ENCODE data around the gene CHST3. TPM values are rescaled to one million over a fixed set of nuclear protein-coding genes. Genes with fewer than 3 reads are reported as not detected.

Gene CHST3
- total RNA-seq, 1 donor from 2014 or later = 25.8 TPM

DNA sequence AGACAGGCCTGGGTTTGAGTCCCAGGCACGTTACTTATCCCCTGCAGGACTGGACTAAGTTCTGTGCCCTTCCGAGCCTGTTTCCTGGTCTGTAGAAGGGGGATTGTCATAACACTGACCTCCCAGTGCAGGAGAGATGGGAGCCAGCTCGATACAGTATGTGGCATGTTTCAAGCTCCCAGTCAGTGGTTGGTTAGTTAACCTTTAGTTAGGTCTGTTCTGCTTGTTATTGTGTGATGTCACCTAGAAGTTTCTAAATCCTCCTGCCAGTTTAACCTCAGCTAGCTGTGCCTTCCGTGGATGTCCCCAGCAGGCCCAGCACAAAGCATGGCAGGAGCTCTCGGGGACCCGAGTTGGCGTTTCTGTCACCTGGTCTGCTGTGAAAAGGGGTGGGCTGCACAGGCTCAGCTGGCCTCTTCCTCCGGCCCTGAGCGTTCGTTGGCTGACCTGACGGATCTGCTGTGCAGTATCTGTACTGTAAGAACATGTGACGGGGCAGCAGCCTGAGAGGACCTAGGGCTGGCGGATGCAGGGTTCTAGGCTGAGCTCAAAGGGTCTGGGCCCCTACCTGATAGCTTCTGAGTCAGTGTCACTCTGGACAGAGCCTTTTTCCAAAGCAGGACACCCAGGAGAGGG is 71.2 kb downstream of the CHST3 start:
- Mint-ChIP-seq H3K27ac (ENCODE audit: unreplicated experiment) (peak overlapping the region; percentile 71), H3K9me3 (no peaks in the 10 kb centered on the region), H3K36me3 (ENCODE audit: low read depth) (no peaks in the 10 kb centered on the region), H3K4me3 (no peak overlapping the region), H3K4me1 (peaks cover 48% of the 10 kb centered on the region), H3K27me3 (ENCODE audit: low read depth) (no peaks in the 10 kb centered on the region)
- no peak for DNase-seq (ENCODE audit: low read depth, low spot score)
- TF ChIP-seq, protein P1, sequence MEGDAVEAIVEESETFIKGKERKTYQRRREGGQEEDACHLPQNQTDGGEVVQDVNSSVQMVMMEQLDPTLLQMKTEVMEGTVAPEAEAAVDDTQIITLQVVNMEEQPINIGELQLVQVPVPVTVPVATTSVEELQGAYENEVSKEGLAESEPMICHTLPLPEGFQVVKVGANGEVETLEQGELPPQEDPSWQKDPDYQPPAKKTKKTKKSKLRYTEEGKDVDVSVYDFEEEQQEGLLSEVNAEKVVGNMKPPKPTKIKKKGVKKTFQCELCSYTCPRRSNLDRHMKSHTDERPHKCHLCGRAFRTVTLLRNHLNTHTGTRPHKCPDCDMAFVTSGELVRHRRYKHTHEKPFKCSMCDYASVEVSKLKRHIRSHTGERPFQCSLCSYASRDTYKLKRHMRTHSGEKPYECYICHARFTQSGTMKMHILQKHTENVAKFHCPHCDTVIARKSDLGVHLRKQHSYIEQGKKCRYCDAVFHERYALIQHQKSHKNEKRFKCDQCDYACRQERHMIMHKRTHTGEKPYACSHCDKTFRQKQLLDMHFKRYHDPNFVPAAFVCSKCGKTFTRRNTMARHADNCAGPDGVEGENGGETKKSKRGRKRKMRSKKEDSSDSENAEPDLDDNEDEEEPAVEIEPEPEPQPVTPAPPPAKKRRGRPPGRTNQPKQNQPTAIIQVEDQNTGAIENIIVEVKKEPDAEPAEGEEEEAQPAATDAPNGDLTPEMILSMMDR (conservative IDR thresholded peaks at IDR 0.05) = no peak

DNA sequence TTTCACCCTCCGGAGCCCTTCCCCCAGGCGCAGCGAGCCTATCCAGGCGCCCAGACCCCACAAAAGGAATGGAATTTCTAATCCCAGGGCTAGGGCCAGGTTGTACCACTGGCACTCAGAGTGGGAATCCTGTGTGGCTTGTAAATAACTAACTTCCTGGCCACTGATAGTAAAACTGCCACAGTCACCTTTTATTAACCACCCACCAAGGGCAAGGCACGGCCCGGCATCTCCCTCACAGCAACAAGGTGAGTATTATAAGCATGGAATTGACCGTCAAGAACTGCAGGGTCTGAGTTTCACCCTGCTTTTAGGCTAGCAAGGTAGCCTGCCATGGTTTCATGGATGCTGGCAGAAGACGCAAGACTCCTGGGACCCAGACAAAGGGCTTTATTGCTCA is 73.1 kb downstream of the CHST3 start:
- DNase-seq (ENCODE audit: low read depth, low spot score) = no peak
- Mint-ChIP-seq H3K4me1 (peaks cover 39% of the 10 kb centered on the region), H3K4me3 (no peak overlapping the region), H3K9me3 (no peaks in the 10 kb centered on the region), H3K27me3 (ENCODE audit: low read depth) (no peaks in the 10 kb centered on the region), H3K36me3 (ENCODE audit: low read depth) (no peaks in the 10 kb centered on the region), H3K27ac (ENCODE audit: unreplicated experiment) (no peak overlapping the region)
- TF ChIP-seq, protein P1 (conservative IDR thresholded peaks at IDR 0.05) = no peak

DNA sequence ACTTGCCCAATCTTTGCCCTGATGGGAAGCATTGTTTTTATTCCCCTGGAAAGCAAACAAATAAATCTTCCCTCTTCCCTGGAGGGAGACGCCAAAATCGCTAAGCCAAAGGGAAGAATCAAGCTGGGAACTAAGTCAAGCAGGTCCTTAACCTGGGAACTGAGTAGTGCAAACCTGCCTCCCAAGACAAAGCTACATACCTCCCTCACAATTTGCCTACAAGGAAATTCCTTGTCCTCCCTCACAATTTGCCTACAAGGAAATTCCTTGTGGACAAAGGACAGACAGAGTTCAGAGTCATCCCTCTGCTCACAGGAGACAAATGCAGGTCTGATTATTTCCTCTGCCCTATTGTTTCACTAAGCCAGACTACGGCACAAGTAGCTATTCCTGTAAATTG is 73.6 kb downstream of the CHST3 start:
- H3K9me3 Mint-ChIP-seq = no peaks in the 10 kb centered on the region
- peaks cover 41% of the 10 kb centered on the region for H3K4me1 Mint-ChIP-seq
- no peaks in the 10 kb centered on the region for H3K27me3 Mint-ChIP-seq (ENCODE audit: low read depth)
- no peak overlapping the region for H3K27ac Mint-ChIP-seq (ENCODE audit: unreplicated experiment)
- no peak overlapping the region for H3K4me3 Mint-ChIP-seq
- H3K36me3 Mint-ChIP-seq (ENCODE audit: low read depth) = no peaks in the 10 kb centered on the region
- DNase-seq (ENCODE audit: low read depth, low spot score) = no peak
- TF ChIP-seq, protein P1 (conservative IDR thresholded peaks at IDR 0.05) = no peak

DNA sequence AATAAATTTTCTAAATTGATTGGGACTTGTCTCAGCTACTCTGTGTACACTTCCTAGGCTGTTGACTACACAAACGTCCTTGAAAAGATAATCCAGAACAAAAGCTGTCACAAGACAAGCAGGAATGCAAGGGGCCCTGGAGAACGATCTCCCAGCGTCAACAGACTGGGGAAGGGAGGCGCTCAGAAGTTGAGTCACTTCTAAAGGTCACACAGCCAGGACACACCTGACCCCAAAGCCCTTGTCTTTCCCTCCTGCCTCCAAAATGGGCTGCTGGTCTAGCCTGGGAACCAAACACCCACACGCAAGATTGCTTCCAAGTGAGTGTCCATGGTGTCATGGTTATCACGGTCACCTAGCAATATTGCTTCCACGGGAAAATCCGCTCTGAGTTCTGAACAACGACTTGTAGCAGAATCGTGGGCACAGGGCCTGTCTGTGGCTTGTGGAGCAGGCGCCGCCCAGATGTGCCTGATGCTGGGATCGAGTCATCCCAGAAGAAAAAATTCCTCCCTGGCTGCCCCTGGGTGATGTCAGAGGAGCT is 74.3 kb downstream of the CHST3 start:
- Mint-ChIP-seq H3K9me3 (no peaks in the 10 kb centered on the region), H3K4me3 (no peak overlapping the region), H3K27ac (ENCODE audit: unreplicated experiment) (no peak overlapping the region), H3K36me3 (ENCODE audit: low read depth) (no peaks in the 10 kb centered on the region), H3K27me3 (ENCODE audit: low read depth) (no peaks in the 10 kb centered on the region), H3K4me1 (peaks cover 46% of the 10 kb centered on the region)
- TF ChIP-seq, protein P1 (conservative IDR thresholded peaks at IDR 0.05) = no peak
- DNase-seq (ENCODE audit: low read depth, low spot score) = no peak

DNA sequence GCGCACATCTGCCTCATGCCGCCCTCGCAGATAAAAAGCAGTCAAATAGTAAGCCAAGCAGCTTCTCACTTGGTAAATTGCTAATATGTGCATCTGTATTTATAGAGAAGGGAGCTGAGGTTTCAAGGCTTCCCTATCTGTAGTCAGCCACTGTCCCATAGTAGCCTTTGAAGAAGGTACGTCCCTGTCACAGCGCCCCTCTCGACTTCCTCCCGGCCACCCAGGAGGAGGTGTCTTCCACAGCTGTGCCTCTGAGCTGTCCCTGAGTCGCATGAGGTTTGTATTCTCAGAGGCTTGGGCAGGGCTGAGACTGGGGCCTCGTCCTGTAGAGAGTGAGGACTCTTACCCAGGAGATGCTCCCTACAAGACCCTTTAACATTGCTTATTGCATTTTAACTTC is 75.2 kb downstream of the CHST3 start:
- Mint-ChIP-seq H3K27ac (ENCODE audit: unreplicated experiment) (peak overlapping the region; percentile 27), H3K36me3 (ENCODE audit: low read depth) (no peaks in the 10 kb centered on the region), H3K4me3 (no peak overlapping the region), H3K9me3 (no peaks in the 10 kb centered on the region), H3K4me1 (peaks cover 39% of the 10 kb centered on the region), H3K27me3 (ENCODE audit: low read depth) (no peaks in the 10 kb centered on the region)
- no peak for DNase-seq (ENCODE audit: low read depth, low spot score)
- TF ChIP-seq, protein P1 (conservative IDR thresholded peaks at IDR 0.05) = no peak

All from neural crest cell (in vitro differentiated cells).